Neutrophil (primary cell): Measurements from ENCODE around the gene FRMD5.
"Not testable (repeated sequence)": the region's sequence is repeated elsewhere in the genome, so short reads cannot be mapped to it uniquely, and the experiment has no call there.

ENCODE experiments used
- H3K27ac ChIP-seq: fragments of 200-600 bp; sonication (generic); 2 replicates; pipeline ENCODE4 v1.5.1; 2016; ENCODE audit warnings: mild to moderate bottlenecking, moderate library complexity
- H3K27me3 ChIP-seq: fragments of 200-600 bp; sonication (generic); 2 replicates; pipeline ENCODE4 v1.6.0; 2016; ENCODE audit warnings: mild to moderate bottlenecking
- H3K36me3 ChIP-seq: fragments of 200-600 bp; sonication (generic); 2 replicates; pipeline ENCODE4 v1.5.1; 2017
- H3K4me1 ChIP-seq, 2 experiments: fragments of 200-600 bp in 1 of 2; sonication (generic) in 1 of 2; 1 replicate in 1 of 2; 2 replicates in 1 of 2; pipeline versions ENCODE4 v1.5.1 to v1.6.1; 2013 to 2016; ENCODE audit warnings: low read depth in 1 of 2, low read length in 1 of 2, mild to moderate bottlenecking in 1 of 2, moderate library complexity in 1 of 2; ENCODE audit not compliant: control insufficient read depth in 1 of 2, insufficient read depth in 1 of 2
- H3K4me3 ChIP-seq, 2 experiments: fragments of 200-600 bp in 1 of 2; sonication (generic) in 1 of 2; 1 replicate in 1 of 2; 2 replicates in 1 of 2; pipeline ENCODE4 v1.5.1; 2013 to 2016; ENCODE audit warnings: low read depth in 1 of 2, low read length in 1 of 2, mild to moderate bottlenecking in 1 of 2, moderate library complexity in 1 of 2
- H3K9me3 ChIP-seq: fragments of 200-600 bp; sonication (generic); 2 replicates; pipeline ENCODE4 v1.5.1; 2016
- CTCF ChIP-seq: fragments of 200-600 bp; sonication (generic); IDR thresholded peaks from 2 replicates; pipeline ENCODE4 v1.5.1; 2016; ENCODE audit warnings: antibody characterized with exemption

The FRMD5 gene

DNA sequence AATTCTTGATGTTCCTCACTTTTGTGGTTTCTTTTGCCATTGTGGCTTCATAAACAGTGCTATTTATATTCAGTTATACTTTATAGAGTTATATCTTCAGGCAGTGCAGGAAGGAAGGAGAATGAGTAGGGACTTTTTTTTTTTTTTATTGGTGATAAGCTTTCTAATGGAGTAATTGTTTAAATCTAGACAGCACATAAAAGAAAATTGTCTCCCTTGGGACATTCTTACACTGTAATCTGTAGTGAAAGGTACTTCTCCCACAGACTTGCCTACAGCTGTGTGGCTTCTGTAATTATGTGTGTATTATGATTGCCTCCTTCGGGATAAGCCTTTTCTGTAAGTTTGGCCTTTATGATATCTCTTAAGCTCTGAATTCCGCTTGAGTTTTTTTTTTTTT lies 326.7 kb downstream of the FRMD5 start:
- Histone ChIP-seq H3K27me3 (no peaks in the 10 kb centered on the region), H3K36me3 (peaks cover 33% of the 10 kb centered on the region)
- no peak for TF ChIP-seq CTCF

DNA sequence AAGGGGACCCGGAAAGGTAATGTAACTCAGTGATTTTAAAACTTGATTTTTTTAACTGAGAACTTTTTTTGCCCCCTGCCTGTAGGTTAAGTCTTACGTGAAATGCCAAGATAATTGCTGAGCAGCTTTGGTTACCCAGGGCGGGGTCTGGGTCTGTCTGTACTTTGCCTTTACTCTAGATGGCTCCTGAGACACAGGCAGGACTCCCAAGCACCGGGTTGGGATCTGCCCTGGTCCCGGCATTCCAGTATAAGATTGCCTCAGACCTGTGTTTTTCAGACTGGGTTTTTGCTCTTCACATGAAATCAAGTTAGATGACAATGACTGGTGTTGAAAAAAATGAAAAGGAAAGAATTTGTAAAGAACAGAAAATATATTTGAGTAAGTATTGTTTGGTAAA lies 328.0 kb downstream of the FRMD5 start:
- Histone ChIP-seq H3K27me3 (no peaks in the 10 kb centered on the region), H3K9me3 (no peaks in the 10 kb centered on the region), H3K4me3 (no peak overlapping the region), H3K27ac (no peak overlapping the region), H3K36me3 (peaks cover 39% of the 10 kb centered on the region), H3K4me1 (no peaks in the 10 kb centered on the region)
- no peak for TF ChIP-seq CTCF

More for the DNA sequence above, 326.7 kb downstream of the FRMD5 start:
- no peaks in the 10 kb centered on the region for H3K4me1 ChIP-seq
- no peaks in the 10 kb centered on the region for H3K9me3 ChIP-seq
- H3K4me3 ChIP-seq, result no peak overlapping the region
- H3K27ac ChIP-seq, result no peak overlapping the region

- not testable (repeated sequence) for H3K27ac ChIP-seq, H3K27me3 ChIP-seq, H3K4me3 ChIP-seq, H3K4me1 ChIP-seq, H3K9me3 ChIP-seq
- peaks cover 34% of the 10 kb centered on the region for H3K36me3 ChIP-seq
Measured at GRCh38 chr15:43866636-43867035, 328.4 kb downstream of the FRMD5 start.

GRCh38 chr15:43859546-43859945 lies 335.5 kb downstream of the FRMD5 start:
- H3K4me3 ChIP-seq, result no peak overlapping the region
- no peak overlapping the region for H3K27ac ChIP-seq
- H3K9me3 ChIP-seq, result no peaks in the 10 kb centered on the region
- peaks cover 39% of the 10 kb centered on the region for H3K36me3 ChIP-seq
- no peaks in the 10 kb centered on the region for H3K4me1 ChIP-seq
- TF ChIP-seq CTCF, result no peak
- no peaks in the 10 kb centered on the region for H3K27me3 ChIP-seq

- no peaks in the 10 kb centered on the region for H3K9me3 ChIP-seq
- H3K27me3 ChIP-seq, result no peaks in the 10 kb centered on the region
- H3K4me1 ChIP-seq, result no peaks in the 10 kb centered on the region
- no peak overlapping the region for H3K4me3 ChIP-seq
- H3K27ac ChIP-seq, result no peak overlapping the region
- peaks cover 45% of the 10 kb centered on the region for H3K36me3 ChIP-seq
- TF ChIP-seq CTCF, result no peak
Measured at GRCh38 chr15:43854801-43855200, 340.3 kb downstream of the FRMD5 start.

- Histone ChIP-seq H3K9me3 (no peaks in the 10 kb centered on the region), H3K4me3 (no peak overlapping the region), H3K36me3 (peaks cover 36% of the 10 kb centered on the region), H3K27ac (no peak overlapping the region), H3K4me1 (no peaks in the 10 kb centered on the region), H3K27me3 (no peaks in the 10 kb centered on the region)
- no peak for TF ChIP-seq CTCF
Measured at GRCh38 chr15:43852607-43853006, 342.5 kb downstream of the FRMD5 start.
